B cell (primary cell): ENCODE results near the gene ZNF286A.
"Not testable (repeated sequence)": the region's sequence is repeated elsewhere in the genome, so short reads cannot be mapped to it uniquely, and the experiment has no call there.

ENCODE experiments used
- EZH2 ChIP-seq: IDR thresholded peaks from 2 replicates; pipeline ENCODE4 v1.6.1; 2012; ENCODE audit warnings: borderline replicate concordance, low read depth, mild to moderate bottlenecking, moderate library complexity, low read length; ENCODE audit not compliant: insufficient read depth, poor library complexity, severe bottlenecking
- TF ChIP-seq, protein P1 (sequence below): fragments of 200-600 bp; IDR thresholded peaks from one replicate; pipeline ENCODE4 v1.8.0; 2022; ENCODE audit warnings: antibody characterized with exemption, mild to moderate bottlenecking

DNA sequence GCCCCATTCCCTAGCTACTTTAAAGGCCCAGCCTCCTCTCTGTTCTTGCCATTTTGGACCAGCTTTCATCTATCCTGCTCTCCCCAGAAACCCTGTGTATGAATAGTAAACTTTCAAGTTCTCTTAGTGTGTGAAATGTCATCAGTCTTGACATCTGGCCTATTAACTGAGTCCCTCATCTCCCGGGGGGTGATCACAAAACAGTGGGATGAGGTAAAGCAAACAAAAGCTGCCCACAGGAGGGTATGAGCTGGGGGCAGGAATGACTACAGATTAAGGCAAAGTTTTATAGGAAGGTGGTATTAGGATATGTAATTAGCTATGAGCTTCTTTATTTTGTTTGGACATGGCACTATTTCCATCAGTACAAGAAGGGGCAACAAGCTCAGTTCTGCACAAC lies 24.9 kb upstream of the ZNF286A start:
- TF ChIP-seq, protein P1, sequence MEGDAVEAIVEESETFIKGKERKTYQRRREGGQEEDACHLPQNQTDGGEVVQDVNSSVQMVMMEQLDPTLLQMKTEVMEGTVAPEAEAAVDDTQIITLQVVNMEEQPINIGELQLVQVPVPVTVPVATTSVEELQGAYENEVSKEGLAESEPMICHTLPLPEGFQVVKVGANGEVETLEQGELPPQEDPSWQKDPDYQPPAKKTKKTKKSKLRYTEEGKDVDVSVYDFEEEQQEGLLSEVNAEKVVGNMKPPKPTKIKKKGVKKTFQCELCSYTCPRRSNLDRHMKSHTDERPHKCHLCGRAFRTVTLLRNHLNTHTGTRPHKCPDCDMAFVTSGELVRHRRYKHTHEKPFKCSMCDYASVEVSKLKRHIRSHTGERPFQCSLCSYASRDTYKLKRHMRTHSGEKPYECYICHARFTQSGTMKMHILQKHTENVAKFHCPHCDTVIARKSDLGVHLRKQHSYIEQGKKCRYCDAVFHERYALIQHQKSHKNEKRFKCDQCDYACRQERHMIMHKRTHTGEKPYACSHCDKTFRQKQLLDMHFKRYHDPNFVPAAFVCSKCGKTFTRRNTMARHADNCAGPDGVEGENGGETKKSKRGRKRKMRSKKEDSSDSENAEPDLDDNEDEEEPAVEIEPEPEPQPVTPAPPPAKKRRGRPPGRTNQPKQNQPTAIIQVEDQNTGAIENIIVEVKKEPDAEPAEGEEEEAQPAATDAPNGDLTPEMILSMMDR: not testable (repeated sequence)
- TF ChIP-seq EZH2: not testable (repeated sequence)
